Right lobe of liver (tissue), 6 donors: ENCODE data around the gene HOXA10. TPM values are rescaled to one million over a fixed set of nuclear protein-coding genes. Genes with fewer than 3 reads are reported as not detected.
A peak's percentile ranks its signal among the peaks of the same experiment; 100 is the strongest.

Experiments
- ATAC-seq, 4 donors: fragments of 200-7000 bp; cut with Tn5 transposase; one replicate each; pipeline ENCODE4 v1.9.1; 2020; ENCODE audit warnings: mild to moderate bottlenecking in 4 of 4, moderate library complexity in 4 of 4
- DNase-seq, 3 donors: peaks; one replicate each; pipeline ENCODE4 v3.0.0-alpha.2; 2020
- H3K27ac ChIP-seq, 3 donors: fragments of 200-600 bp; one replicate each; pipeline ENCODE4 v1.8.0; 2022
- H3K27me3 ChIP-seq, 2 donors: fragments of 200-600 bp; one replicate each; pipeline ENCODE4 v1.8.0; 2022
- H3K36me3 ChIP-seq, 4 donors: fragments of 200-600 bp; sonication (generic) in 1 of 4; one replicate each; pipeline versions ENCODE4 v1.5.1 to v1.8.0; 2017 to 2022; ENCODE audit warnings: control low read depth in 1 of 4
- H3K4me1 ChIP-seq, 4 donors: fragments of 200-600 bp; sonication (generic) in 1 of 4; one replicate each; pipeline versions ENCODE4 v1.5.1 to v1.8.0; 2017 to 2022; ENCODE audit warnings: control low read depth in 1 of 4
- H3K4me3 ChIP-seq, 3 donors: fragments of 200-600 bp; one replicate each; pipeline ENCODE4 v1.8.0; 2022
- H3K9me3 ChIP-seq, 4 donors: fragments of 200-600 bp; sonication (generic) in 1 of 4; one replicate each; pipeline versions ENCODE4 v1.5.1 to v1.8.0; 2017 to 2022; ENCODE audit warnings: control low read depth in 1 of 4
- POLR2A ChIP-seq: fragments of 450-650 bp; IDR thresholded peaks from one replicate; pipeline ENCODE4 v1.6.1; 2017; ENCODE audit warnings: antibody characterized with exemption, mild to moderate bottlenecking
- WGBS: methylation state at CpG from one replicate; pipeline ENCODE4 v1.1.6; 2018; ENCODE audit warnings: low coverage, low lambda C conversion rate; ENCODE audit not compliant: insufficient coverage; ENCODE audit errors: missing lambda C conversion rate; 5-methylcytosine and 5-hydroxymethylcytosine counted together
- intact Hi-C, 2 donors: fragments of 100-400 bp; cut with DNase I; formaldehyde crosslinking; loops; one replicate each; pipeline versions ENCODE4 v1.11.2 to v1.14.1; 2022
- total RNA-seq, 6 experiments: library from RNA; depleted of rRNA in 2 of 6; stranded (reverse); fragments of >200 nt in 2 of 6; fragmentation: NEBNext Ultra II Directional in 3 of 6; extraction: Animal tissue kit (Norgen Biotek cat#: 25700) in 3 of 6; gene quantifications; one replicate each; pipeline versions ENCODE4 v1.1.0 to v1.2.4, GENCODE V29; 2016 to 2023
- TF ChIP-seq, protein P1 (sequence below), 4 donors: fragments of 200-600 bp in 3 of 4; fragments of 450-650 bp in 1 of 4; IDR thresholded peaks; one replicate each; pipeline versions ENCODE4 v1.5.1 to v1.8.0; 2016 to 2022; ENCODE audit warnings: antibody characterized with exemption in 4 of 4, mild to moderate bottlenecking in 2 of 4
- donor health status: DM: no; HTN: yes; CAD: no.
- donor health status: DM: no; HTN: no; CAD: no.
- donor health status: DM: no; HTN: no; CAD: no.
- donor health status: DM: no; HTN: yes; CAD: no.
- donor health status: DM: no; HTN: yes; CAD: no.

HOXA10 gene
- total RNA-seq, 6 experiments from 2014 or later = not detected

- H3K27me3 ChIP-seq = peaks cover 19 to 87% of the 10 kb centered on the region in 2 donors
- ATAC-seq = peak in 3 of 4 donors; percentile 12 to 19 (median 15)
- H3K4me3 ChIP-seq = no peak overlapping the region
- 4% methylated on average over 25 of the region's 49 CpGs for WGBS
- no peaks in the 10 kb centered on the region for H3K36me3 ChIP-seq
- TF ChIP-seq POLR2A = no peak
- TF ChIP-seq, protein P1, sequence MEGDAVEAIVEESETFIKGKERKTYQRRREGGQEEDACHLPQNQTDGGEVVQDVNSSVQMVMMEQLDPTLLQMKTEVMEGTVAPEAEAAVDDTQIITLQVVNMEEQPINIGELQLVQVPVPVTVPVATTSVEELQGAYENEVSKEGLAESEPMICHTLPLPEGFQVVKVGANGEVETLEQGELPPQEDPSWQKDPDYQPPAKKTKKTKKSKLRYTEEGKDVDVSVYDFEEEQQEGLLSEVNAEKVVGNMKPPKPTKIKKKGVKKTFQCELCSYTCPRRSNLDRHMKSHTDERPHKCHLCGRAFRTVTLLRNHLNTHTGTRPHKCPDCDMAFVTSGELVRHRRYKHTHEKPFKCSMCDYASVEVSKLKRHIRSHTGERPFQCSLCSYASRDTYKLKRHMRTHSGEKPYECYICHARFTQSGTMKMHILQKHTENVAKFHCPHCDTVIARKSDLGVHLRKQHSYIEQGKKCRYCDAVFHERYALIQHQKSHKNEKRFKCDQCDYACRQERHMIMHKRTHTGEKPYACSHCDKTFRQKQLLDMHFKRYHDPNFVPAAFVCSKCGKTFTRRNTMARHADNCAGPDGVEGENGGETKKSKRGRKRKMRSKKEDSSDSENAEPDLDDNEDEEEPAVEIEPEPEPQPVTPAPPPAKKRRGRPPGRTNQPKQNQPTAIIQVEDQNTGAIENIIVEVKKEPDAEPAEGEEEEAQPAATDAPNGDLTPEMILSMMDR (IDR thresholded peaks at IDR 0.05) = no peak
- intact Hi-C loops = no loop called here
- H3K27ac ChIP-seq = no peak overlapping the region
- peaks cover 0 to 32% (median 5%) of the 10 kb centered on the region in 4 donors for H3K4me1 ChIP-seq
- no peaks in the 10 kb centered on the region for H3K9me3 ChIP-seq
- peak in 2 of 3 donors; percentile 37 to 52 for DNase-seq
Observed at GRCh38 chr7:27188386-27189294, 14.5 kb upstream of the HOXA10 start.

GRCh38 chr7:27187475-27188385 is 13.6 kb upstream of the HOXA10 start:
- no peaks in the 10 kb centered on the region for H3K9me3 ChIP-seq
- no peak overlapping the region for H3K4me3 ChIP-seq
- peak in 2 of 3 donors; percentile 32 to 36 for DNase-seq
- TF ChIP-seq, protein P1 (IDR thresholded peaks at IDR 0.05) = no peak
- no peak for TF ChIP-seq POLR2A
- peaks cover 0 to 25% (median 2%) of the 10 kb centered on the region in 4 donors for H3K4me1 ChIP-seq
- peaks cover 17 to 88% of the 10 kb centered on the region in 2 donors for H3K27me3 ChIP-seq
- intact Hi-C loops = no loop called here
- H3K27ac ChIP-seq = no peak overlapping the region
- H3K36me3 ChIP-seq = no peaks in the 10 kb centered on the region
- no peak for ATAC-seq
- 5% methylated on average over 38 of the region's 46 CpGs for WGBS

DNA sequence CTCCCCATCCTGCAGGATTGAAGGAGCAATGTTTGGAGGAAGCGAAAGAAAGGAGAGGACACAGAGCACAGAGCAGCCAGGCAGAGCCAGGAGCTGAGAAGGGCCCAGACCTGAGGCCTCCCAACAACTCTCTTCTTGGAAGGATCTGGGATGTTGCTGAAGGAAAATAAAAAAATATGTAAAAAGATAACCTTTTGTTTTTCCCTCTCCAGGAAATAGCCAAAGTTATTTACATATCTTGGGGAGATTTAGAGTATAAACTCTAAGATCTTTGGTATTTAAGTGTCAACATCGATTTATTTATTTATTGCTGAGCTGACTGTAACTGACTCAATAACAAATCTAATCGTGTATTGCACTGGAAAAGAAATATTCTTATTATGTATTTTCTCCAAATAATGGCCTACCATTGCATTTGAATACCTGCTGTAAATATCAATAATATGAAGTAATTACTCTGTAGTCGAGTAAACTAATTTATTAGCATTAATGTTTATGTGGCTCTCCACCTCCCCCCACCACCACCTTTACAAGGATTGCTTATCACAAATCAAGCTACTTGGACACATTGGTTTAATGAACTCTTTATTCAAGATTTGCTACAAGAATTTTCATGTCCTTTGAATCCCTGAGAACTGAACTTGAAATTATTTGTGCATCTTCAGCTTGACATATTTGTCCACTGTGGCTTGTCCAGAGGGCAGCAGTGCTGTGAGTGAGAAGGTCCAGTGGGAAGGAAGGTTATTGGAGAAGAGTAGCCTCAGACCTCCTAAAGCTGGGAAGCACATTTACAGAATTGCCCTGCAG is 12.8 kb upstream of the HOXA10 start:
- WGBS = 16% methylated on average over 4 of the region's 4 CpGs
- Histone ChIP-seq H3K27ac (no peak overlapping the region), H3K9me3 (no peaks in the 10 kb centered on the region), H3K27me3 (peaks cover 22 to 92% of the 10 kb centered on the region in 2 donors), H3K4me3 (no peak overlapping the region), H3K36me3 (no peaks in the 10 kb centered on the region), H3K4me1 (peaks cover 0 to 20% (median under 1%) of the 10 kb centered on the region in 4 donors)
- intact Hi-C loops = no loop called here
- DNase-seq = no peak
- no peak for TF ChIP-seq POLR2A
- TF ChIP-seq, protein P1 (IDR thresholded peaks at IDR 0.05) = no peak
- ATAC-seq = no peak
